ENCODE data around the gene FBXW11.

Gene FBXW11

DNA sequence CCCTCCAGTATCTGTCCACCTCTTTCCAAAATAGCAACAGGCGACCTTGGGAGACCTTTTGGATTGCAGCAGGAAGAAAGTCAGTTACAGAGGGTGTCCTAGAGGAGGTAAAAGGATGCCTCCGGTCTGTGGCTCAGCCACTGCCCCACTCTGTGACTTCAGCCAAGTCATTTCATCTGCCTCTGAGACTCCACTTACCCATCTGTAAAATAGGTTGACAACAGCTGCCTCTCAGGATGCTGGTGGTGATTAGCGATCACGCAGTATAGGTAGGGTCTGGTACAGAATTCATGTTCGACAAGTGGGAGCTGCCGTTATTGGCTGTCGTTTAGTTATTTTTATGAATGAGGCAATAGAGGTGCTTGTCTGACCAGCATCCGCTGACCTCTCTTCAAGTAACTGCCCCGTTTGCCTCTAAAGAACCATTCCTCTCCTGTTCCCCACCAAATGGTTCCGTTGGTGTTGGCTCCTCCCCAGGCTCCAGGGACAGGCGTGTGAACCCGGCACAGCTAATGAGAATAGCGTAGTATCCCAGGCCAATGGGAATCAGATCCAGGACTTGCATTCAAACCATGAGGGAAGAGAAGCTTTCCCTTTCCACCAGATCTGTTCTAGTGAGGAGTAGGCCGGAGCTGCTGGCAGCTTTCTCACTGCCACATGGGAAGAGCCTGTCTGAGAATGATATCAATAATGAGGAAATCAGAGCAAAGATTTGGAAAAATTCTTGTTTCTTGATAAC is 156.7 kb downstream of the FBXW11 start:
- DNase-seq = no peak
- peaks cover 5% of the 10 kb centered on the region for H3K27me3 Mint-ChIP-seq (ENCODE audit: low read depth, poor library complexity)
- no peaks in the 10 kb centered on the region for H3K9me3 Mint-ChIP-seq
- H3K4me1 Mint-ChIP-seq = peaks cover 52% of the 10 kb centered on the region
- peaks cover 13% of the 10 kb centered on the region for H3K36me3 Mint-ChIP-seq (ENCODE audit: low read depth)
- TF ChIP-seq, protein P1, sequence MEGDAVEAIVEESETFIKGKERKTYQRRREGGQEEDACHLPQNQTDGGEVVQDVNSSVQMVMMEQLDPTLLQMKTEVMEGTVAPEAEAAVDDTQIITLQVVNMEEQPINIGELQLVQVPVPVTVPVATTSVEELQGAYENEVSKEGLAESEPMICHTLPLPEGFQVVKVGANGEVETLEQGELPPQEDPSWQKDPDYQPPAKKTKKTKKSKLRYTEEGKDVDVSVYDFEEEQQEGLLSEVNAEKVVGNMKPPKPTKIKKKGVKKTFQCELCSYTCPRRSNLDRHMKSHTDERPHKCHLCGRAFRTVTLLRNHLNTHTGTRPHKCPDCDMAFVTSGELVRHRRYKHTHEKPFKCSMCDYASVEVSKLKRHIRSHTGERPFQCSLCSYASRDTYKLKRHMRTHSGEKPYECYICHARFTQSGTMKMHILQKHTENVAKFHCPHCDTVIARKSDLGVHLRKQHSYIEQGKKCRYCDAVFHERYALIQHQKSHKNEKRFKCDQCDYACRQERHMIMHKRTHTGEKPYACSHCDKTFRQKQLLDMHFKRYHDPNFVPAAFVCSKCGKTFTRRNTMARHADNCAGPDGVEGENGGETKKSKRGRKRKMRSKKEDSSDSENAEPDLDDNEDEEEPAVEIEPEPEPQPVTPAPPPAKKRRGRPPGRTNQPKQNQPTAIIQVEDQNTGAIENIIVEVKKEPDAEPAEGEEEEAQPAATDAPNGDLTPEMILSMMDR (IDR thresholded peaks at IDR 0.05) = no peak
- no peak overlapping the region for H3K4me3 Mint-ChIP-seq
- H3K27ac Mint-ChIP-seq = no peak overlapping the region

DNA sequence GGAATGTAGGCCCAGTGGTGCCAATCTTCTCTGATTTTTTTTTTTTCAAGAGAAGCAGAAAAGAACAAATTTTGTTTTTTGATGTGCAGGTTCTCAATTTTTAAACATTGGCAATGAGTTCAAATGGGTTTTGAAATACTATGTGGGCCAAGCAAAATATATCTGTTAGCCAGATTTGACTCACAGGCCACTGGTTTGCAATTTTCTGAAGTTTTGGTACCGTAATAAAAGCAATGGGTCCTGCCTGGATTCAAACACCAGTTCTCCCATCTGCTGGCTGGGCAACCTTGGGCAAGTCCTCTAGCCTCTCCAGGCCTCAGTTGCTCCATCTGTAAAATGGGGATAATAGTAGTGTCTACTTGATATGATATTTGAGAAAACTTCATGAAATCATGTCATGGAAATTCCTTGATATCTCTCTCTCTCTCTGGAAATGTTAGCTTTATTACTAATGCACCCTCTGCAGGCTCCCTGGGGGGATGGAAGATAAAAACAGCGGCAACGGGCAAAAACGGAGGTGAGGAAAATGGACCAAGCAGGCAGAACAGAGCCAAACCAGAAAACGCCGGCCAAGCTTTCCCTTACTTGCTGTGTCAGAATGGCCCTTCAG is 157.4 kb downstream of the FBXW11 start:
- no peak for DNase-seq
- Mint-ChIP-seq H3K27me3 (ENCODE audit: low read depth, poor library complexity) (peaks cover 9% of the 10 kb centered on the region), H3K4me1 (peaks cover 45% of the 10 kb centered on the region), H3K4me3 (no peak overlapping the region), H3K27ac (no peak overlapping the region), H3K36me3 (ENCODE audit: low read depth) (peaks cover 6% of the 10 kb centered on the region), H3K9me3 (no peaks in the 10 kb centered on the region)
- TF ChIP-seq, protein P1 (IDR thresholded peaks at IDR 0.05) = no peak

DNA sequence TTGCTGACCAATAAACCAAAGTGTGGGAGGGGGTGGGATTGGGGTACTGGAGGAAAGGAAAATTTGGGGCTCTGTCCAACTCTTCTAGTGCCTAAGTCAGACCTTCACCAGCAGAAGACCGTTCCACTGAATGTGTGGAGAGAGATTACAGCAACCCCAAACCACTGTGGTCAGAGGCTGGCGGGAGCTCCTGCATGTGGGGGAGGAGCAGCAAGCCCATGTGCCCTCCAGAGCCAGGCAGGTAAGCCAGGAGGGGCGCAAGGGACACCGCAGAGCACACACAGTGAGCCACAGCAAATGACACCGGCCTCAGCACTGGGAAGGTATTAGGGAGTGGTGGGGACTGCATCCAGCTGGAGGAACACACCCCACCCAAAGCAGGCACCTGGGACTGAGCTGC is 158.0 kb downstream of the FBXW11 start:
- Mint-ChIP-seq H3K27me3 (ENCODE audit: low read depth, poor library complexity) (peaks cover 10% of the 10 kb centered on the region), H3K4me3 (no peak overlapping the region), H3K27ac (no peak overlapping the region), H3K36me3 (ENCODE audit: low read depth) (peaks cover 4% of the 10 kb centered on the region), H3K4me1 (peaks cover 45% of the 10 kb centered on the region), H3K9me3 (no peaks in the 10 kb centered on the region)
- TF ChIP-seq, protein P1 (IDR thresholded peaks at IDR 0.05) = no peak
- DNase-seq = no peak

DNA sequence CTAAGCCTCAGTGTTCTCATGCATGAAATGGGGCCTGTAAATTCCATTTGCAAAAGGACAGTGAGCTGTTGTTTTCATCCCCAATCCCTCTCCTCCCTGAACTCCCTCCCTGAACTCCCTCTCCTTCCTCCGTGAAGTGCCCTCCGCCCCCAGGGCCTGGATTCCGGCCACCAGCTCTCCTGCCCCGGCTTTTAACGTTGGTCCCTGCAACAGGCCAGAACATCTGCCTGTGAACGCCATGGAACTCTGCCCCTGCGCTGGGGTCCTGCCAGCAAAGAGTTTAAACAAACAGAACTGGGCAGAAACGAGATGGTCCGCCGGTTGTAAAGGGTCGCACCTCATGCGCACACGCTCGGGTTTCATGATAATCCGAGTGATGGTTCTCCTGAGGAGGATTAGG is 158.4 kb downstream of the FBXW11 start:
- no peak overlapping the region for H3K27ac Mint-ChIP-seq
- H3K9me3 Mint-ChIP-seq = no peaks in the 10 kb centered on the region
- no peak overlapping the region for H3K4me3 Mint-ChIP-seq
- DNase-seq = no peak
- H3K4me1 Mint-ChIP-seq = peaks cover 45% of the 10 kb centered on the region
- peaks cover 4% of the 10 kb centered on the region for H3K36me3 Mint-ChIP-seq (ENCODE audit: low read depth)
- H3K27me3 Mint-ChIP-seq (ENCODE audit: low read depth, poor library complexity) = peaks cover 10% of the 10 kb centered on the region
- TF ChIP-seq, protein P1 (IDR thresholded peaks at IDR 0.05) = no peak

DNA sequence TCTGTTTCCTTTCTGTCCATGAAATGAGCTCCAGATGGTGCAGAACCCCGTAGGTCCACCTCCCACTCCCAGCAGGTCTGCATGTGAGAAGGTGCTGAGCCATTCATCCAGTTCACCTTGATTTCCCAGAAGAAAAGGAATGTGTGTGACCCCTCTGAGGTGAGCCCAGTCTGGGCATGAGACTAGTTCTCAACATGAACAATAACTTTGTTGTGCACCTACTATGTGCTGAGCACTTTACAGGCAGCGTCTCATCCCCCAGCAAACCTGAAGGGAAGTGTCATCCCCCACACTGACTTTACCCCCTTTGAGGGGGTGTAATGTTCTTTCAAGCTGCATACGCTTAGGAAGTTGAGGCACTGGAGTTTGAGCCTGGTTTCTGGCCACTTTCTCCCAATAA is 159.4 kb downstream of the FBXW11 start:
- peaks cover 45% of the 10 kb centered on the region for H3K4me1 Mint-ChIP-seq
- H3K27me3 Mint-ChIP-seq (ENCODE audit: low read depth, poor library complexity) = peaks cover 10% of the 10 kb centered on the region
- H3K36me3 Mint-ChIP-seq (ENCODE audit: low read depth) = peaks cover 5% of the 10 kb centered on the region
- H3K27ac Mint-ChIP-seq = no peak overlapping the region
- TF ChIP-seq, protein P1 (IDR thresholded peaks at IDR 0.05) = no peak
- no peaks in the 10 kb centered on the region for H3K9me3 Mint-ChIP-seq
- no peak for DNase-seq
- H3K4me3 Mint-ChIP-seq = no peak overlapping the region

DNA sequence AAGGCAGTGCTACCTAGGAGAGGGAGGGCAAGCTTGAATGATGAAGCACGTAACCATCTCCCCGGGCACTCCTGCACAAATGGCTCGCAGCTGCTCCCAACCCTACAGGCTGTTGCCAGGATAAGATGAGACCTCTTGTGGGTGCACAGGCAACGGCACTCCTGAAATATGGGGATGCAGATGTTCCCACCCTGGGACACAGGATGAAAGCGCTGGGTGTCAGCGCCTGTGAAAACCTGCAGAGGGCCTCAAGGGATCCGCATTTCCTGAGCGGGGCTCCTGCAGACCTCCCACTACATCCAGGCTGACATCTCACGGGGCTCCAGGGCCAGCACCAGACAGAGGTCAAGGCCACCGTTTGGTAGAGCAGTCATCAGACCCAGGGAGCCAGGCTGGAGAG is 160.1 kb downstream of the FBXW11 start:
- no peak for DNase-seq
- TF ChIP-seq, protein P1 (IDR thresholded peaks at IDR 0.05) = no peak
- no peak overlapping the region for H3K4me3 Mint-ChIP-seq
- H3K27me3 Mint-ChIP-seq (ENCODE audit: low read depth, poor library complexity) = peaks cover 14% of the 10 kb centered on the region
- peaks cover 10% of the 10 kb centered on the region for H3K36me3 Mint-ChIP-seq (ENCODE audit: low read depth)
- no peaks in the 10 kb centered on the region for H3K9me3 Mint-ChIP-seq
- H3K27ac Mint-ChIP-seq = no peak overlapping the region
- peaks cover 51% of the 10 kb centered on the region for H3K4me1 Mint-ChIP-seq
